HG03095 (cell line): Measurements from ENCODE around the gene PMFBP1.

ENCODE experiments used
- ATAC-seq: cut with Tn5 transposase; IDR thresholded peaks from one replicate; pipeline ENCODE4 v1.9.1; 2021; ENCODE audit warnings: moderate library complexity; ENCODE audit not compliant: unreplicated experiment

PMFBP1 gene

GRCh38 chr16:72134507-72134906 lies 37.4 kb downstream of the PMFBP1 start:
- no peak for ATAC-seq

- no peak for ATAC-seq
Observed at GRCh38 chr16:72132726-72133125, 39.2 kb downstream of the PMFBP1 start.

GRCh38 chr16:72131036-72131435 lies 40.9 kb downstream of the PMFBP1 start:
- no peak for ATAC-seq

- no peak for ATAC-seq
Observed at GRCh38 chr16:72129976-72130656, 41.8 kb downstream of the PMFBP1 start.

GRCh38 chr16:72128701-72129100 lies 43.3 kb downstream of the PMFBP1 start:
- ATAC-seq: no peak

GRCh38 chr16:72126429-72126765 lies 45.6 kb downstream of the PMFBP1 start:
- ATAC-seq: no peak

- ATAC-seq: no peak
Observed at GRCh38 chr16:72125635-72126428, 46.1 kb downstream of the PMFBP1 start.

- ATAC-seq: no peak
Observed at GRCh38 chr16:72124761-72125634, 47.0 kb downstream of the PMFBP1 start.

- ATAC-seq: no peak
Observed at GRCh38 chr16:72124148-72124547, 47.8 kb downstream of the PMFBP1 start.

GRCh38 chr16:72123426-72123825 lies 48.5 kb downstream of the PMFBP1 start:
- no peak for ATAC-seq

GRCh38 chr16:72122916-72123315 lies 49.0 kb downstream of the PMFBP1 start:
- ATAC-seq: no peak

- no peak for ATAC-seq
Observed at GRCh38 chr16:72122308-72122707, 49.6 kb downstream of the PMFBP1 start.

- ATAC-seq: no peak
Observed at GRCh38 chr16:72120026-72120425, 51.9 kb downstream of the PMFBP1 start.

- ATAC-seq: no peak
Observed at GRCh38 chr16:72113616-72113945, 58.4 kb downstream of the PMFBP1 start.

- no peak for ATAC-seq
Observed at GRCh38 chr16:72112906-72113615, 58.9 kb downstream of the PMFBP1 start.

GRCh38 chr16:72112452-72112792 lies 59.5 kb downstream of the PMFBP1 start:
- ATAC-seq: no peak

GRCh38 chr16:72111657-72112451 lies 60.1 kb downstream of the PMFBP1 start:
- ATAC-seq: no peak

GRCh38 chr16:72110662-72111615 lies 61.0 kb downstream of the PMFBP1 start:
- no peak for ATAC-seq

GRCh38 chr16:72109966-72110530 lies 61.9 kb downstream of the PMFBP1 start:
- ATAC-seq: no peak
